ENCODE measurements around the gene HAUS8. TPM values are rescaled to one million over a fixed set of nuclear protein-coding genes. Genes with fewer than 3 reads are reported as not detected.

HAUS8 gene
- total RNA-seq, 1 donor from 2014 or later = 8.2 TPM

DNA sequence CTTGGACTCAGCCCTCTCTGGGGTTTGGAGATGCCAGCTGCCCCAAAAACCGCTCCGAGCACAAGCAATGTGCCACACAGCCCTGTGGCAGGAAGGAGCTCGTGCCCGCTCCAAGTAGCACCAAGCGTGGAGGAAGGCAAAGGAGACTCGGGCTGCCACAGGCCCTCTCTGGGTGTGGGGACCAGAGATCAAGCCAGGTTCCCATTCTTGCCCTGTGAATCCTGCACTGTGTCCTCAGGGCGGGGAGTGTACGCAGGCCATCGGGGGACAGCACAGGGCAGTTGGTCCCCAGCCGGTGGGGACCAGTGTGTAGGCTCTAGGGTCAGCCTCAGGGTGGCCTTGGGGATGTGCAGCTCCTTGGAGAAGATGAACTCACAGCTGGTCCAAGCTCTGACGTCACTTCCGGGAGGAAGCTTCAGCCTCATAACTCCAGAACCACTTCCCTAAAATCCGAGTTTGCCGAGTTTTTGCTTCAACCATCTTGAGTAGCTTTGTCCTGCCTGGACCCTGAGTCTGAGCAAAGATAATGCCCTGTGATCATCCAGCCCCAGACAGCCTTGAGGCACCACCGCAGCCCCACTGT lies 39.3 kb downstream of the HAUS8 start:
- DNase-seq (ENCODE audit: low spot score) = no peak
- Mint-ChIP-seq H3K9me3 (ENCODE audit: low read depth) (no peaks in the 10 kb centered on the region), H3K36me3 (ENCODE audit: low read depth) (no peaks in the 10 kb centered on the region), H3K27ac (ENCODE audit: unreplicated experiment) (no peak overlapping the region), H3K4me1 (ENCODE audit: low read depth) (no peaks in the 10 kb centered on the region), H3K27me3 (ENCODE audit: low read depth) (peaks cover 12% of the 10 kb centered on the region), H3K4me3 (ENCODE audit: unreplicated experiment) (no peak overlapping the region)
- TF ChIP-seq, protein P1, sequence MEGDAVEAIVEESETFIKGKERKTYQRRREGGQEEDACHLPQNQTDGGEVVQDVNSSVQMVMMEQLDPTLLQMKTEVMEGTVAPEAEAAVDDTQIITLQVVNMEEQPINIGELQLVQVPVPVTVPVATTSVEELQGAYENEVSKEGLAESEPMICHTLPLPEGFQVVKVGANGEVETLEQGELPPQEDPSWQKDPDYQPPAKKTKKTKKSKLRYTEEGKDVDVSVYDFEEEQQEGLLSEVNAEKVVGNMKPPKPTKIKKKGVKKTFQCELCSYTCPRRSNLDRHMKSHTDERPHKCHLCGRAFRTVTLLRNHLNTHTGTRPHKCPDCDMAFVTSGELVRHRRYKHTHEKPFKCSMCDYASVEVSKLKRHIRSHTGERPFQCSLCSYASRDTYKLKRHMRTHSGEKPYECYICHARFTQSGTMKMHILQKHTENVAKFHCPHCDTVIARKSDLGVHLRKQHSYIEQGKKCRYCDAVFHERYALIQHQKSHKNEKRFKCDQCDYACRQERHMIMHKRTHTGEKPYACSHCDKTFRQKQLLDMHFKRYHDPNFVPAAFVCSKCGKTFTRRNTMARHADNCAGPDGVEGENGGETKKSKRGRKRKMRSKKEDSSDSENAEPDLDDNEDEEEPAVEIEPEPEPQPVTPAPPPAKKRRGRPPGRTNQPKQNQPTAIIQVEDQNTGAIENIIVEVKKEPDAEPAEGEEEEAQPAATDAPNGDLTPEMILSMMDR (IDR thresholded peaks at IDR 0.05) = no peak

DNA sequence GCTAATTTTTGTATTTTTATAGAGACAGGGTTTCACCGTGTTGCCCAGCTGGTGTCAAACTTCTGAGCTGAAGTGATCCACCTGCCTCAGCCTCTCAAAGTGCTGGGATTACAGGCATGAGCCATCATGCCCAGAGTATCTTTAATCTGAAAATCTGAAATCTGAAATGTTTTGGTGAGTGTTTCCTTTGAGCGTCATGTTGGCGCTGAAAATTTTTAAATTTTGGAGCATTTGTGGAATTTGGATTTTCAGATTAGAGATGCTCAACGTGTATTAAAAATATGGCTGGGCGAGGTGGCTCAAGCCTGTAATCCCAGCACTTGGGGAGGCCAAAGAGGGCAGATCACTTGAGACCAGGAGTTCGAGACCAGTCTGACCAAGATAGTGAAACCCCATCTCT lies 43.5 kb downstream of the HAUS8 start:
- TF ChIP-seq, protein P1 (IDR thresholded peaks at IDR 0.05) = no peak
- Mint-ChIP-seq H3K36me3 (ENCODE audit: low read depth) (peaks cover 1% of the 10 kb centered on the region), H3K9me3 (ENCODE audit: low read depth) (no peaks in the 10 kb centered on the region), H3K4me3 (ENCODE audit: unreplicated experiment) (no peak overlapping the region), H3K27me3 (ENCODE audit: low read depth) (peaks cover 26% of the 10 kb centered on the region), H3K27ac (ENCODE audit: unreplicated experiment) (no peak overlapping the region), H3K4me1 (ENCODE audit: low read depth) (peaks cover 3% of the 10 kb centered on the region)
- no peak for DNase-seq (ENCODE audit: low spot score)

DNA sequence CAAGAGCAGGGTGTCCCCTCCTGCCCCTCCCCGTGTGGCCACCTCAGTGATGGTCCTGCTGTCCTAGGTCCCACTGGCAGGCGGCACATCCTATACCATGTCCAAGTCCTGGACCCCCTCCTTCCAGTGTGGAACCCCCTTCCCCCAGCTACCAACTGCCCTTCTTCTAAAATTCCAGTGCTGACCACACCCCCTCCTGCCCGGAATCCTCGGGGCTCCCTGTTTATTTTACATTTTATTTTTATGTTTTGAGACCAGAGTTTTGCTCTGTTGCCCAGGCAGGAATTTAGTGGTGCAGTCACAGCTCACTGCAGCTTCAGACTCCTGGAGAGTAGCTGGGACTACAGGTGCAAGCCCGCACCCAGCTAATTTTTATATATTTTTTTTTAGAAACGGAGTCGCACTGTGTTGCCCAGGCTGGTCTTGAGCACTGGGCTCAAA lies 47.7 kb downstream of the HAUS8 start:
- Mint-ChIP-seq H3K4me3 (ENCODE audit: unreplicated experiment) (peak overlapping the region; percentile 54), H3K27ac (ENCODE audit: unreplicated experiment) (no peak overlapping the region), H3K4me1 (ENCODE audit: low read depth) (peaks cover 11% of the 10 kb centered on the region), H3K27me3 (ENCODE audit: low read depth) (peaks cover 41% of the 10 kb centered on the region), H3K36me3 (ENCODE audit: low read depth) (peaks cover 13% of the 10 kb centered on the region), H3K9me3 (ENCODE audit: low read depth) (peaks cover 16% of the 10 kb centered on the region)
- TF ChIP-seq, protein P1 (IDR thresholded peaks at IDR 0.05) = no peak
- no peak for DNase-seq (ENCODE audit: low spot score)

DNA sequence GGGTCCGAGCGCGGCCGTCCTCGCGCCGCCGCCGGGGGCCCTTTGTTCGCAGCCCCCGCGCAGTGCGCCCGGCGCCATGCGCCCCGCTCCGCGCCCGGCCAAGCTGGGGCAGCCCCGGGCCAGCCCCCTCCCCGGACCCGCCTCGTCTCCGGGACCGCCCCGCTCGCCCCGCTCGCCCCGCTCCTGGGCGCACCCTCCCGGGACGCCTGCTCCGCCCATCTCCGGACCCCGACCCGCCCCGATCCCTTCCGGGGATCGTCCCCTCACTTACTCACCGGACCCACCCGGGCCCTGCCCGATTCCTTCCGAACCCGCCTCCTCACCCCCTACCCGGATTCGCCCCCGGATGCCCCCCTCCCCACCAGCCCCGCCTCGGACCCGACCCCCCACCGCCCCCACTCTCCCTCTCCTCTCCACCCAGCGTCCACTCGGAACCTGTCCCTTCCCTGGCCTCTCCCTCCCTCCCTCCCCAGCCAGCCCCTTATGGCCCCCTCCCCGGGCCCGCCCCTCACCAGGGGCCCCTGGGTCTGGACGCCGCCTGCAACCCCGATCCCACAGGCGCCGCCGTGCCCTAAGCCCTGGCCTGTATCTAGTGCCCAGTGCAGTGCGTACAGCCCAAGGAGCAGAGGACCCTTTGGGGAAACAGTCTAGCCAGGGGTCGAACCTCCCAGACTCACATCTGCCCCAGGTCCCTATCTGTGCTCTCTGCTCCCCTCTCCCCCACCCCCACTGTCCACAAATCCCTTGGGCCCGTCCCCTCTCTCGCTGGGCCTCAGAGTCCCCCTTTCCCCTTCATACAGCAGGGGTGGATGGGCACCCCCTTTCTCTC lies 48.3 kb downstream of the HAUS8 start, which contains the start of gene CPAMD8:
Gene CPAMD8 (minus strand): TSS at position 105 of the 829 bp plus-strand sequence. CDS start 168 bp downstream, outside the sequence.
- H3K27ac Mint-ChIP-seq (ENCODE audit: unreplicated experiment) = no peak within 1 kb of the TSS
- DNase-seq (ENCODE audit: low spot score) = no peak
- H3K4me1 Mint-ChIP-seq (ENCODE audit: low read depth) = peaks cover 11% of the 10 kb centered on the region
- peak within 1 kb of the TSS; percentile 66 for H3K4me3 Mint-ChIP-seq (ENCODE audit: unreplicated experiment)
- H3K27me3 Mint-ChIP-seq (ENCODE audit: low read depth) = peaks cover 37% of the 10 kb centered on the region
- peaks cover 19% of the 10 kb centered on the region for H3K9me3 Mint-ChIP-seq (ENCODE audit: low read depth)
- TF ChIP-seq, protein P1 (IDR thresholded peaks at IDR 0.05) = no peak
- H3K36me3 Mint-ChIP-seq (ENCODE audit: low read depth) = peaks cover 13% of the 10 kb centered on the region

DNA sequence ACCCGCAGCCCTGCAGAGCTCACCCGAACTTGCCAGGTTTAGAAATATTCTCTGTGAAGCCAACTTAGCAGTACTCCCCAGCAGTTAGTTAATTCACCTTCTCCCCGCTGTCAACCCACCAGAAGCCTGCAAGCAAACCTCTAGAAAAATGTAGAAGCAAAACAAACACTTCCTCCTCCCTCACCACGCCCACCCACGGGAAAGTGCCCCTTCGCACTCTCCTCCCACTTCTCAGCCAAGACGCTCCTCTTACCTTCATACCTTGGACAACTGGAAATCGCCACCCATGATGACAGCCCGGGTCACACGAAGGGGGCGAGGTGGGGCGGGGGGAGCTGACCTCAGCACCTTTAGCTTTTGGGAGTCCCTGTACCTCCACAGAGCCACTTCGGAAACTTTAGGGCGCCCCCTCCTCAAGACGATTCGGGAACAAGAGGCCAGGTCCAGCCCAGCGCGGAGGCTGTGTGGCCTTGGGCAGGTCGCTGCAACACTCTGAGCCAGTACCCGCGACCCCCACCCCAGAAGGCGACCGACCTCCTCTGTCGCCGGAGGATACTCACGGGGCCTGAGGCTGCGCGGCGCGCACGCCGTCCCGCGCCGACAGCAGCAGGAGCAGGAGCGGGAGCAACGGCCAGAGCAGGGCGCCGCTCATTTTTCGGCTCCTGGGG lies 49.1 kb downstream of the HAUS8 start:
- no peak overlapping the region for H3K27ac Mint-ChIP-seq (ENCODE audit: unreplicated experiment)
- TF ChIP-seq, protein P1 (IDR thresholded peaks at IDR 0.05) = no peak
- no peak for DNase-seq (ENCODE audit: low spot score)
- H3K36me3 Mint-ChIP-seq (ENCODE audit: low read depth) = peaks cover 13% of the 10 kb centered on the region
- peaks cover 11% of the 10 kb centered on the region for H3K4me1 Mint-ChIP-seq (ENCODE audit: low read depth)
- peak overlapping the region; percentile 66 for H3K4me3 Mint-ChIP-seq (ENCODE audit: unreplicated experiment)
- H3K27me3 Mint-ChIP-seq (ENCODE audit: low read depth) = peaks cover 37% of the 10 kb centered on the region
- H3K9me3 Mint-ChIP-seq (ENCODE audit: low read depth) = peaks cover 19% of the 10 kb centered on the region

Data from chondrocyte (in vitro differentiated cells).